BLaER1 treated with 17β-estradiol and CSF1 and Interleukin-3, amounts not matched to agents 10 nM and 100 nM (cell line): ENCODE measurements around the gene PPP3CB.

Experiments used
- H3K27ac ChIP-seq, 11 experiments: shearing (Covaris generic); formaldehyde crosslinking; 2 replicates each; pipeline ENCODE4 v1.8.1; 2022
- H3K27me3 ChIP-seq, 11 experiments: shearing (Covaris generic); formaldehyde crosslinking; 2 replicates each; pipeline ENCODE4 v1.8.1; 2022
- H3K36me3 ChIP-seq, 11 experiments: shearing (Covaris generic); formaldehyde crosslinking; 2 replicates each; pipeline ENCODE4 v1.8.1; 2022
- H3K4me1 ChIP-seq, 10 experiments: shearing (Covaris generic); formaldehyde crosslinking; 2 replicates each; pipeline ENCODE4 v1.8.1; 2022
- H3K4me2 ChIP-seq, 11 experiments: shearing (Covaris generic); formaldehyde crosslinking; 2 replicates each; pipeline ENCODE4 v1.8.1; 2022
- H3K4me3 ChIP-seq, 10 experiments: shearing (Covaris generic); formaldehyde crosslinking; 2 replicates each; pipeline ENCODE4 v1.8.1; 2022
- H3K9ac ChIP-seq, 11 experiments: shearing (Covaris generic); formaldehyde crosslinking; 2 replicates each; pipeline ENCODE4 v1.8.1; 2022
- H3K9me3 ChIP-seq, 11 experiments: shearing (Covaris generic); formaldehyde crosslinking; replicated peaks in 1 of 11; 2 replicates each; pipeline ENCODE4 v1.8.1; 2022
- H4K20me1 ChIP-seq, 11 experiments: shearing (Covaris generic); formaldehyde crosslinking; 2 replicates each; pipeline ENCODE4 v1.8.1; 2022
- Cebpa-rat ChIP-seq, 11 experiments: shearing (Covaris generic); IDR thresholded peaks; 2 replicates each; pipeline ENCODE4 v1.8.1; 2022

Gene PPP3CB

GRCh38 chr10:73517166-73517888 lies 21.5 kb upstream of the PPP3CB start:
- no peak overlapping the region for H3K9ac ChIP-seq
- no peaks in the 10 kb centered on the region for H3K27me3 ChIP-seq
- peaks cover 0 to 5% (median 0%) of the 10 kb centered on the region in 10 experiments; a peak in 1 of 20 replicates for H3K4me1 ChIP-seq
- H3K4me2 ChIP-seq, result no peak overlapping the region
- TF ChIP-seq Cebpa-rat (IDR thresholded peaks at IDR 0.05), result no peak
- H3K4me3 ChIP-seq, result no peak overlapping the region
- H4K20me1 ChIP-seq, result no peaks in the 10 kb centered on the region
- H3K36me3 ChIP-seq, result peaks cover 16 to 55% (median 34%) of the 10 kb centered on the region in 11 experiments; a peak in 21 of 22 replicates
- no peak overlapping the region for H3K27ac ChIP-seq
- no peaks in the 10 kb centered on the region for H3K9me3 ChIP-seq

DNA sequence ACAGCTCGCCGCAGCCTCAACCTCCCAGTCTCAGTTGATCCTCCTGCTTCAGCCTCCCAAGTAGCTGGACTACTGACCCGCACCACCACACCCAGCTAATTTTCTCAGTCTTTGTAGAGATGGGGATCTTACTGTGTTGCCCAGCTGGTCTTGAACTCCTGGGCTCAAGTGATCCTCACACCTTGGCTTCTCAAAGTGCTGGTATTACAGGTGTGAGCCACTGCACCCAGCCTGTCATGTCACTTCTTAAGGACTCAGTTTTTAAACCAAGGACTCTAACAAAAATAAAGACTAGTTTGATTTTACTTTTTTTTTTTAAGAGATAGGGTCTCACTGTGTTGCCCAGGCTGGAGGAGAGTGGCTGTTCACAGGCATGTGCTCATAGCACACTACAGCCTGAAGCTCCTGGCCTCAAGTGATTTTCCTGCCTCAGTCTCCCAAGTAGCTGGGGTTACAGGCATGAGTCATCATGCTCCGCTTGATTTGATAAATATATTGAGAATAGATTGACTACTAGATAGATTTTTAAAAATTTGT lies 16.5 kb upstream of the PPP3CB start:
- H3K4me3 ChIP-seq, result no peak overlapping the region
- H3K9ac ChIP-seq, result no peak overlapping the region
- no peaks in the 10 kb centered on the region for H3K9me3 ChIP-seq
- no peak for TF ChIP-seq Cebpa-rat (IDR thresholded peaks at IDR 0.05)
- no peaks in the 10 kb centered on the region for H4K20me1 ChIP-seq
- H3K27me3 ChIP-seq, result no peaks in the 10 kb centered on the region
- no peak overlapping the region for H3K4me2 ChIP-seq
- peaks cover 0 to 3% (median 0%) of the 10 kb centered on the region in 10 experiments; a peak in 1 of 20 replicates for H3K4me1 ChIP-seq
- no peak overlapping the region for H3K27ac ChIP-seq
- H3K36me3 ChIP-seq, result peaks cover 5 to 15% (median 12%) of the 10 kb centered on the region in 11 experiments; a peak in 17 of 22 replicates

DNA sequence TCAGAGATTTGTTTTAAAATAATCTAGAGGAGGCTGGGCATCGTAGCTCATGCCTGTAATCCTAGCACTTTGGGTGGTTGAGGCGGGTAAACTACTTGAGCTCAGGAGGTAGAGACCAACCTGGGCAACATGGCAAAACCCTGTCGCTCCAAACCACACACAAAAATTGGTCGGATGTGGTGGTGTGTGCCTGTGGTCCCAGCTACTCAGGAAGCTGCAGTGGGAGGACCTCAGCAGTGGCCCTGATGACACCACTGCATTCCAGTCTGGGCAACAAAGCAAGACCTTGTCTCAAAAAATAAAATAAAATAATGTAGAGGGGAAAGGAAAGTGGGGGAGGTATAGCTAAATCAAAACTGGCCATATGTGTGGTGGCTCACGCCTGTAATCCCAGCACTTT lies 13.9 kb upstream of the PPP3CB start:
- Histone ChIP-seq H4K20me1 (no peaks in the 10 kb centered on the region), H3K4me3 (no peak overlapping the region), H3K27ac (no peak overlapping the region), H3K9me3 (no peaks in the 10 kb centered on the region), H3K4me2 (no peak overlapping the region), H3K9ac (no peak overlapping the region), H3K27me3 (no peaks in the 10 kb centered on the region), H3K4me1 (peaks cover 0 to 9% (median 2%) of the 10 kb centered on the region in 10 experiments; a peak in 8 of 20 replicates), H3K36me3 (peaks cover 0 to 9% (median 6%) of the 10 kb centered on the region in 11 experiments; a peak in 16 of 22 replicates)
- TF ChIP-seq Cebpa-rat (IDR thresholded peaks at IDR 0.05), result no peak

GRCh38 chr10:73506491-73506890 lies 10.7 kb upstream of the PPP3CB start:
- H3K36me3 ChIP-seq, result peaks cover 0 to 27% (median 18%) of the 10 kb centered on the region in 11 experiments; a peak in 17 of 22 replicates
- H3K27ac ChIP-seq, result no peak overlapping the region
- no peak overlapping the region for H3K9ac ChIP-seq

DNA sequence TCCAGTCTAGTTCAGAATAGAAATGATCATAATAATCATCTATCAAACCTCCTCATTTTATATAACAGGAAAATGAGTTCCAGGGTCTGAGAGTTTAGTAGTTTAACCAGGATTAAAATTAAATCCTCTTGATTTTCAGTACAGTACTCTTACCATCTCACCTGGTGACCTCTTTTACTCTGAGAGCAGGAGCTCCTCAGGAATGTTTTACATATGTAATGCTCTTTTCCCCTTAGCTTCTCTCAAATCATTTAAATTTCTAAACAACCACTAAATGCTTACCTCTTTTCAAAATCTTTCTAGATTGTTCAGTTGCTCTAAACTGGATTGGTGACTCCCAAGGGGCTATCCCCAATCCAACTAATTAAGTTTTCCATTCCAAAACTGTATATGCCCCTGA lies 10.2 kb upstream of the PPP3CB start:
- Histone ChIP-seq H3K27me3 (no peaks in the 10 kb centered on the region), H3K4me1 (peaks cover 9 to 25% (median 17%) of the 10 kb centered on the region in 10 experiments), H3K27ac (no peak overlapping the region), H3K9me3 (no peaks in the 10 kb centered on the region), H3K36me3 (peaks cover 0 to 27% (median 18%) of the 10 kb centered on the region in 11 experiments; a peak in 17 of 22 replicates), H4K20me1 (no peaks in the 10 kb centered on the region), H3K4me2 (peak overlapping the region in 3 of 11 experiments; percentile 25 to 55 (median 52); a peak in 4 of 22 replicates), H3K4me3 (no peak overlapping the region), H3K9ac (no peak overlapping the region)
- TF ChIP-seq Cebpa-rat (IDR thresholded peaks at IDR 0.05), result no peak

More at GRCh38 chr10:73506491-73506890, 10.7 kb upstream of the PPP3CB start:
- no peaks in the 10 kb centered on the region for H4K20me1 ChIP-seq
- no peaks in the 10 kb centered on the region for H3K27me3 ChIP-seq
- peak overlapping the region in 3 of 11 experiments; percentile 25 to 55 (median 52); a peak in 4 of 22 replicates for H3K4me2 ChIP-seq
- H3K9me3 ChIP-seq, result no peaks in the 10 kb centered on the region
- H3K4me1 ChIP-seq, result peaks cover 6 to 21% (median 13%) of the 10 kb centered on the region in 10 experiments
- no peak for TF ChIP-seq Cebpa-rat (IDR thresholded peaks at IDR 0.05)
- no peak overlapping the region for H3K4me3 ChIP-seq

DNA sequence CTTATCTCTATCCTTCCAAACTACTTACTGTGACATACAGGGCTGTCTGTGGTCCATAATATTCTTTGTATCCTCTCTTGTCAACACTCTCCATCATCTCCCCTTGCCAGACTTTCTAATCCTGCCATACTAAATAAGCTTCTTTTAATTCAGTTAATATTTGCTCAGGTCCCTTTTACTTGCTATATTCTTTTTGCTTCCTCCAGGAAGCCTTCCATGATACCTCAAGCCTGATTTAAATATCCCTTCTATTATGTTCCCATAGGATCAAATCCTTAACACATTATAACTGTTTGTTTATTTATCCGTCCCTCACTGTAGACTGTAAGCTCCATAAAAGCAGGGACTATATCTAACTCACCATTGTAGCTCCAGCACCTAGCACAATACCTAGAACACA lies 7.2 kb upstream of the PPP3CB start:
- Histone ChIP-seq H3K4me3 (no peak overlapping the region), H3K4me2 (no peak overlapping the region), H3K4me1 (peaks cover 9 to 32% (median 20%) of the 10 kb centered on the region in 10 experiments), H3K9ac (no peak overlapping the region), H3K36me3 (peaks cover 8 to 49% (median 27%) of the 10 kb centered on the region in 11 experiments), H3K27ac (no peak overlapping the region), H3K9me3 (0 out of 22 replicates have a peak, but pooled peaks cover 0 to 3% (median 0%) of the 10 kb centered on the region in 11 experiments), H4K20me1 (no peaks in the 10 kb centered on the region), H3K27me3 (no peaks in the 10 kb centered on the region)
- no peak for TF ChIP-seq Cebpa-rat (IDR thresholded peaks at IDR 0.05)

- Histone ChIP-seq H3K36me3 (peaks cover 8 to 56% (median 29%) of the 10 kb centered on the region in 11 experiments), H3K4me2 (peak overlapping the region; percentile 32 to 86 (median 61); a peak in 21 of 22 replicates)
Observed at GRCh38 chr10:73501651-73502050, 5.8 kb upstream of the PPP3CB start.

GRCh38 chr10:73497623-73498022 lies 1.8 kb upstream of the PPP3CB start:
- H3K4me3 ChIP-seq, result no peak overlapping the region
- no peak for TF ChIP-seq Cebpa-rat (IDR thresholded peaks at IDR 0.05)

More at GRCh38 chr10:73501651-73502050, 5.8 kb upstream of the PPP3CB start:
- TF ChIP-seq Cebpa-rat (IDR thresholded peaks at IDR 0.05), result no peak
- Histone ChIP-seq H4K20me1 (no peaks in the 10 kb centered on the region), H3K4me3 (0 out of 20 replicates have a peak overlapping the region, but pooled peaks of 1 of the 10 experiments have one; percentile 5), H3K9me3 (0 out of 22 replicates have a peak, but pooled peaks cover 0 to 3% (median 0%) of the 10 kb centered on the region in 11 experiments), H3K4me1 (peaks cover 21 to 43% (median 30%) of the 10 kb centered on the region in 10 experiments), H3K27me3 (no peaks in the 10 kb centered on the region), H3K27ac (peak overlapping the region in 2 of 11 experiments; percentile 19 to 22; a peak in 3 of 22 replicates), H3K9ac (no peak overlapping the region)

More at GRCh38 chr10:73497623-73498022, 1.8 kb upstream of the PPP3CB start:
- no peak overlapping the region for H3K27ac ChIP-seq
- H3K9ac ChIP-seq, result no peak overlapping the region
- H3K4me2 ChIP-seq, result peak overlapping the region in 8 of 11 experiments; percentile 3 to 94 (median 90); a peak in 6 of 22 replicates
- H3K36me3 ChIP-seq, result peaks cover 0 to 38% (median 21%) of the 10 kb centered on the region in 11 experiments; a peak in 14 of 22 replicates
- peaks cover 45 to 60% (median 49%) of the 10 kb centered on the region in 10 experiments for H3K4me1 ChIP-seq
- H3K9me3 ChIP-seq, result 0 out of 22 replicates have a peak, but pooled peaks cover 0 to 3% (median 0%) of the 10 kb centered on the region in 11 experiments
- no peaks in the 10 kb centered on the region for H3K27me3 ChIP-seq
- H4K20me1 ChIP-seq, result peaks cover 0 to 28% (median 26%) of the 10 kb centered on the region in 11 experiments; a peak in 14 of 22 replicates
